ENCODE results near the gene MPIG6B. TPM values are rescaled to one million over a fixed set of nuclear protein-coding genes. Genes with fewer than 3 reads are reported as not detected.

The MPIG6B gene, protein sequence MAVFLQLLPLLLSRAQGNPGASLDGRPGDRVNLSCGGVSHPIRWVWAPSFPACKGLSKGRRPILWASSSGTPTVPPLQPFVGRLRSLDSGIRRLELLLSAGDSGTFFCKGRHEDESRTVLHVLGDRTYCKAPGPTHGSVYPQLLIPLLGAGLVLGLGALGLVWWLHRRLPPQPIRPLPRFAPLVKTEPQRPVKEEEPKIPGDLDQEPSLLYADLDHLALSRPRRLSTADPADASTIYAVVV
- under 1 TPM in 1 of 4 donors, not detected in 3; 0.33 TPM for total RNA-seq

- no peak for TF ChIP-seq CTCF (IDR thresholded peaks at IDR 0.05; ENCODE audit: low read depth)
Observed at GRCh38 chr6:31723245-31723979, at the start of gene MPIG6B. Gene MPIG6B, plus strand, starts transcription at chr6:31723373. Its CDS starts 11 bp downstream, at chr6:31723384.

- no peak for TF ChIP-seq CTCF (IDR thresholded peaks at IDR 0.05; ENCODE audit: low read depth)
Observed at GRCh38 chr6:31676322-31676903, 46.8 kb upstream of the MPIG6B start.

DNA sequence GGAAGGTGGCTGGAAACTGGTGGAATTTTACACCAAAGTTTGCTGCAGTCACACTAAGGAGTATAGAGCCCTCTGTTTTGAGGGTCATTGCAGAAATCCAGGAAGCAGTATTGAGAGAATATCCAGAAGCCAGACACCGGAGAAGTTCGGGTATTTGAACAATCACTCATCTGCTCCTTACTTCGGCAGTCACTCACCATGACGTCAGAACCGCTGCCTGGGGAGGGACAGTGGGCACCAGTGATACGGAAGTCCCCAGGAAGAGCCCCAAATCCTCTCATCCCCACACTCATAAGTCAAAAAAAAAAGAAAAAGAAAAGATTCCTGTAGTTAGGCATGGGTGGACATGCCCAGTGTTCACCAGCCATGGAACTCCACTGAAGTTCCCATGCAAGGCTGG is 46.3 kb upstream of the MPIG6B start:
- no peak for TF ChIP-seq CTCF (IDR thresholded peaks at IDR 0.05; ENCODE audit: low read depth)

DNA sequence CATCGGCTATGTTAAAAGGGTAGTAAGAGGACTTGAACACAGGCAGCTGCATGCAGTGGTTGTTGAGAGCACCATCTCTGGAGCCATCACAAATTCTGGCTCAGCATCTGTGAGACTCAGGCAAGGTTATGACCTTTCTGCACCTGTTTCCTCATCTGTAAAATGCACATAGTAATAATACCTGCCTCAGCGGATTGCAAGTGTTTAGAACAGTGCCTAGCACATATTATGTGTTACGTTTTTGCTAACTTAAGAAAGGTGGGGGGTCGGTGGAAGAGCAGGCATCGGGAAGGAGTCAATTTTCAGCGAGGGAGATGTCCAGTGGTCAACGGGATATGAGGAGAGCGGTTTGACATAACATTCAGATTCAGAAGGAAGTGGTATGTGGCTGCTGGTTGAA is 45.2 kb upstream of the MPIG6B start:
- no peak for TF ChIP-seq CTCF (IDR thresholded peaks at IDR 0.05; ENCODE audit: low read depth)

DNA sequence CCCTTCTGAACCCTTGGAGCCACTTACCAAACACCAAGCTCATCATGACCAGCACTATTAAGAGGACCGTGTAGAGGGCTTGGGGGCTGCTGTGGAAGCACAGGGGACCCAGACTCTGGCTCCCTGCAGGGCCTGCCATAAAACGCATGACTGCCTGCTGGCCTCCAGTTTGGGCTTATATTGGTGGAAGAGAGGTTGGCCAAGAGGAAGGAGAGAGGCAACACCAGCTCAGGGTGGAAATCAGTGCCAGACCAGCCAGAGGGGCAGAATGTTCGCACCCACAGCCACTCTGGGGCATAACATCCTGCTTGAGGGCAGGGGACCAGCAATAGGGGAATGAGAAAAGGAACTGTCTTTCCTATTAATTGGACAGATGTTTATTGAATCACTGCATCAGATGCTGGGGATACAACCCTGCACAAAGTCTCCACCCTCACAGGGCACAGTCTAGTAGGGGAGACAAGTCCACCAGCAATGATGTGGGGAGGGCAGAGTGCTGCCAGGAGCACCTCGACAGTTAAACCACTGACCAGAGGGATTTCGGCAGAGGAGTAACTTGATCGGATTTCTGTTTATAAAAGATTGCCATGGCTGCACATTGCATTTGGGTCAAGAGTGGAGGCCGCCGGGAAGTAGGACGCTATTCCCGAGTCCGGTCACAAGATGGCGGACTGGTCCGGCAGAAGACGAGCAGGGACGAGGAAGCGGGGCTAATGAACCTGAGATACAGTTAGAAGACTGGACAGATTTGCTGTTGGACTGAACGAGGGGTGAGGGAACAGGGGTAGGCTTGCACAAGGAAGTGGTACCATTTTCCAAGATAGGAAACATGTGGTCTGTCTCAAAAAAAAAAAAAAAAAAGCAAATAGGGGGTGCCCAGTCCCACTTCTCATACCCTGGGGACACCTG is 42.7 kb upstream of the MPIG6B start, which contains the start of gene LY6G5C:
Gene LY6G5C, minus strand, starts transcription at position 842 of the 909 bp plus-strand sequence. Its CDS starts 694 bp downstream, at position 148.
- no peak for TF ChIP-seq CTCF (IDR thresholded peaks at IDR 0.05; ENCODE audit: low read depth)

- TF ChIP-seq CTCF (IDR thresholded peaks at IDR 0.05; ENCODE audit: low read depth) = no peak
Observed at GRCh38 chr6:31681135-31681671, 42.0 kb upstream of the MPIG6B start.

All from subcutaneous adipose tissue (tissue), 4 donors.